ENCODE measurements around the gene USP13.

USP13 gene

DNA sequence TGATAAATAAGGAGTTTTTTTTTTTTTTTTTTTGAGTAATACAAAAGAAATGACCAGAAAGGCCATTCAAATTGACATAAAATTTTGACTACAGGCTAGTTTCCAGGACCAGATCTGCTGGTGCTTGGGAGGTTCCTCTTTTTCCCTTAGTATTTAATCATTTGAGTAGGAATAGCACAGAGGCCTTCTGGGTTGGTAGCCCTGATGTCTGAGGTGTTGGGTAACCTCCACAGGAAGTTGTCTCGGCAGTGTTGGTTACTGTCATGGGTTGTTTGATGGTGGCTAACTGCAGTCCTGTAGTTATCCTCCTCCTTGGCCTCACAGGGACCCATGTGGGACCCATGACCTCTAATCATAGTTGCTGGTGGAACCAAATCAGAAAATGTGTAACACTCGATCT is 91.1 kb downstream of the USP13 start:
- Histone ChIP-seq H3K9ac (ENCODE audit: low read length) (no peak overlapping the region), H3K27me3 (ENCODE audit: control insufficient read depth in 1 of 2, insufficient read depth in 2 of 2, low read length in 2 of 2) (no peaks in the 10 kb centered on the region), H3K4me1 (ENCODE audit: insufficient read depth, low read length) (no peaks in the 10 kb centered on the region), H3K36me3 (ENCODE audit: insufficient read depth, low read length) (peaks cover 16% of the 10 kb centered on the region), H3K9me3 (ENCODE audit: low read length) (no peaks in the 10 kb centered on the region), H3K4me3 (ENCODE audit: low read depth in 1 of 2, low read length in 2 of 2) (no peak overlapping the region), H3K27ac (ENCODE audit: low read depth, low read length) (no peak overlapping the region)

DNA sequence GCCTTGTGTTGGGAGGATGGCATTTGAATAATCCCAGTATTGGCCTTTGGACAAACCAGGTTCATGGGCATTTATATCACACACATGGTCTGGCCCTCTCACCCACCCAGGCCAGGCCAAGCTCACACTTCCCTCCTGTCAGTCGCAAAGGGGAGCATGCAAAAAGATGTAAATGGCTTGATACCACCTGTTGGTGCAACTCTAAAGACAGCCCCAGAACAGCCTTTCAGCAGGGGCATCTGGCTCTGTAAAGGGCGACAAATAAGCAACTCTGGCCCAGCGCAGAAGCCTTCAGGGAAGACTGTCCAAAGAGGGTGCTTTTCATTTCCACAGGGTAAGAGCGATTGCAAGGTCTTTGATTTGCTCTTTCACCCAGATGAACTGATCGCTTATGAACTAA is 91.8 kb downstream of the USP13 start:
- H3K27ac ChIP-seq (ENCODE audit: low read depth, low read length) = no peak overlapping the region
- H3K4me1 ChIP-seq (ENCODE audit: insufficient read depth, low read length) = no peaks in the 10 kb centered on the region
- no peaks in the 10 kb centered on the region for H3K9me3 ChIP-seq (ENCODE audit: low read length)
- no peak overlapping the region for H3K4me3 ChIP-seq (ENCODE audit: low read depth in 1 of 2, low read length in 2 of 2)
- H3K27me3 ChIP-seq (ENCODE audit: control insufficient read depth in 1 of 2, insufficient read depth in 2 of 2, low read length in 2 of 2) = no peaks in the 10 kb centered on the region
- peaks cover 16% of the 10 kb centered on the region for H3K36me3 ChIP-seq (ENCODE audit: insufficient read depth, low read length)
- no peak overlapping the region for H3K9ac ChIP-seq (ENCODE audit: low read length)

DNA sequence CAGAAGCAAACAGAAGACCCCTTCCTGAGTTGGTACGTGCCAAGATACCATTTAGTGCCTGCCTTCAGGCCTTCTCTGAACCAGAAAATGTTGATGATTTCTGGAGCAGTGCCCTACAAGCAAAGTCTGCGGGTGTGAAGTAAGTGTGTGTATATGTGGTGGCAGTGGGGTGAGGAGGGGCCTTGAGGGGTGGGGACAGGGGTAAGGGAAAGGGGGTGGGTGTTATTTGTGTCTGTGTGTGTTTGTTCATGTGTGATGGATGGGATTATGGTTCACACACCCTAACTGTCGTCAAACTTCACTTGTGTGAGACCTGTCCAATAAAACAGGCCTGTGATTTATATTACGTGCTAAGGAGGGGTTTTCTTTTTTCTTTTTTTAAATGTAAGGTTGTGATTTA is 92.2 kb downstream of the USP13 start:
- Histone ChIP-seq H3K4me1 (ENCODE audit: insufficient read depth, low read length) (no peaks in the 10 kb centered on the region), H3K4me3 (ENCODE audit: low read depth in 1 of 2, low read length in 2 of 2) (no peak overlapping the region), H3K9ac (ENCODE audit: low read length) (no peak overlapping the region), H3K27me3 (ENCODE audit: control insufficient read depth in 1 of 2, insufficient read depth in 2 of 2, low read length in 2 of 2) (no peaks in the 10 kb centered on the region), H3K27ac (ENCODE audit: low read depth, low read length) (no peak overlapping the region), H3K9me3 (ENCODE audit: low read length) (no peaks in the 10 kb centered on the region), H3K36me3 (ENCODE audit: insufficient read depth, low read length) (peaks cover 16% of the 10 kb centered on the region)

DNA sequence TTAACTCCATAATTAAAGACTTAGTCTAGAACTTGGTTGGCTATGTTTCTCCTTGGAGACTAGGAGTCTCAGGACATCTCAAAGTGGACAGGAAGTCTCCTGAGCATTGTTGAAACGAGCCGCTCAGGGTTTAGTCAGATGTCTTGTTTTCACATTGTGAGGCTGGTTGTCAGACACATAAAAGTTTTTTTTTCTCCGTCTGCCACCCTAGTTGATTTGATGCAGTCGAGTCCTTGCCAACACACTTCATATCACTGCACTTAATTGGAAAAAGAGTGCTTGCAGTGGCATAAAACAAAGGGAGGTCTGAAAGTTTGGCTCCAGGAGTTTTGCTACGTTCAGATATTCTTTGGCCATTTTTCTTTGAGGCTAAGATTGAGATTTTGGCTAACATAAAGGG is 92.9 kb downstream of the USP13 start:
- no peak overlapping the region for H3K4me3 ChIP-seq (ENCODE audit: low read depth in 1 of 2, low read length in 2 of 2)
- H3K27me3 ChIP-seq (ENCODE audit: control insufficient read depth in 1 of 2, insufficient read depth in 2 of 2, low read length in 2 of 2) = no peaks in the 10 kb centered on the region
- H3K4me1 ChIP-seq (ENCODE audit: insufficient read depth, low read length) = no peaks in the 10 kb centered on the region
- H3K9me3 ChIP-seq (ENCODE audit: low read length) = no peaks in the 10 kb centered on the region
- no peak overlapping the region for H3K9ac ChIP-seq (ENCODE audit: low read length)
- no peak overlapping the region for H3K27ac ChIP-seq (ENCODE audit: low read depth, low read length)
- peaks cover 16% of the 10 kb centered on the region for H3K36me3 ChIP-seq (ENCODE audit: insufficient read depth, low read length)

DNA sequence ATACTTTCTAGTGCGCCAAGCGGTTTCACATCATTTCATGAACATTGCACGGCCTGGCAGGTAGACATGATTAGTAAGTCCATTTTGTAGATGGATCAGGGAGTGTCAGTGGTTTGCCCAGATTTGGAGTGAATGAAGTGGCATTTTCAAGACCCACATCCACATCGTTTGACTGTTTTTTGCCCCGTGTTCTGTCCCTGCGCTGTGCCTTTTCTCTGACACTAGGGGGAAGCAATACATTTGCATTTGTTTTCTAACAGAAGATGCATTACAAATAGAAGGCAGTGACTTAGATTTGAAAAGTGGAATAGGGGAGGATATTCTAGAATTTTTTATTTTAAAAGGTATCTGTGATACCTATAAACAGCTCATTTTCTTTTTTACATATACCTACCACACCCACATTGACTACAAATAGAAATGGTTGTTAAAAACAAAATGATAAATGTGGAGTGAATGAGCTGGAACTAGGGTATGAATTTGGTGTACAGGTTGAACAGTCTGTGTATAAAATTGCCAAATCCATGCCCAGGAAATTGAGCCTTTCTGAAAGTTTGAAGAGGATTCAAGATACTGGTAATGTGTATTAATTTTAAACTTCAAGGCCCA is 98.0 kb downstream of the USP13 start:
- no peak overlapping the region for H3K9ac ChIP-seq (ENCODE audit: low read length)
- no peaks in the 10 kb centered on the region for H3K9me3 ChIP-seq (ENCODE audit: low read length)
- H3K4me3 ChIP-seq (ENCODE audit: low read depth in 1 of 2, low read length in 2 of 2) = no peak overlapping the region
- H3K4me1 ChIP-seq (ENCODE audit: insufficient read depth, low read length) = no peaks in the 10 kb centered on the region
- H3K27me3 ChIP-seq (ENCODE audit: control insufficient read depth in 1 of 2, insufficient read depth in 2 of 2, low read length in 2 of 2) = no peaks in the 10 kb centered on the region
- no peak overlapping the region for H3K27ac ChIP-seq (ENCODE audit: low read depth, low read length)
- H3K36me3 ChIP-seq (ENCODE audit: insufficient read depth, low read length) = no peaks in the 10 kb centered on the region

DNA sequence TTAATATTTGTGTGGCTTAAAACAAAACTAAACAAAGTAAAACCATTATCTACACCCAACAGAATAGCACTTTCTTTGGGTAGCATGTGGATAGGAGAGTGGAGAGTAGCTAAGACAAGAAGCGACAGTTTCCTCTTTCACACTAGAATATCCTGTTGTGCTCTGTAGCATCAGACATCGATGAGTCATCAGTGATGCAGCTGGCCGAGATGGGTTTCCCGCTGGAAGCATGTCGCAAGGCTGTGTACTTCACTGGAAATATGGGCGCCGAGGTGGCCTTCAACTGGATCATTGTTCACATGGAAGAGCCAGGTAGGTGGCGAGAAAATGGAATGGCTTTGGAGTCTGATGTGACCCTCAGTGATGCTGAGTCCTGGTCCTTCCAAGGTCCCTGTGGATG is 108.1 kb downstream of the USP13 start:
- H3K27me3 ChIP-seq (ENCODE audit: control insufficient read depth in 1 of 2, insufficient read depth in 2 of 2, low read length in 2 of 2) = no peaks in the 10 kb centered on the region
- no peak overlapping the region for H3K27ac ChIP-seq (ENCODE audit: low read depth, low read length)
- peaks cover 4% of the 10 kb centered on the region for H3K36me3 ChIP-seq (ENCODE audit: insufficient read depth, low read length)
- no peaks in the 10 kb centered on the region for H3K9me3 ChIP-seq (ENCODE audit: low read length)
- no peaks in the 10 kb centered on the region for H3K4me1 ChIP-seq (ENCODE audit: insufficient read depth, low read length)
- no peak overlapping the region for H3K9ac ChIP-seq (ENCODE audit: low read length)
- H3K4me3 ChIP-seq (ENCODE audit: low read depth in 1 of 2, low read length in 2 of 2) = no peak overlapping the region

DNA sequence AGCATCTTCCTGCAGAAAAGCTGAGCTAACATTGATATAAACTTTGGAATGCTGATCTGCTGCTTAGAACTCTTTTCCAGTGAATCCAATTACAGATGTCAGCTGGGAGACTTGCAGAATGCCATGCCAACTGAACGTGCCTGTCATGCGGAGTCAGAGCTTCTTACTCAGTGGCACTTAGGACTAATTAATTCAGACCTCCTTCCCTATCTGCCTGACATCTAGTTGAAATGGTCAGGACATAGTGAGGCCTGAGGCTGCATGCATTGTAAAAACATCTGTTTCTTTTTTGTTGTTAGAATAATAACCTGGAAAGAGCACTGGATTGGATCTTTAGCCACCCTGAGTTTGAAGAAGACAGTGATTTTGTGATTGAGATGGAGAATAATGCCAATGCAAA is 112.6 kb downstream of the USP13 start:
- Histone ChIP-seq H3K9me3 (ENCODE audit: low read length) (no peaks in the 10 kb centered on the region), H3K9ac (ENCODE audit: low read length) (no peak overlapping the region), H3K36me3 (ENCODE audit: insufficient read depth, low read length) (peaks cover 15% of the 10 kb centered on the region), H3K4me1 (ENCODE audit: insufficient read depth, low read length) (no peaks in the 10 kb centered on the region), H3K27me3 (ENCODE audit: control insufficient read depth in 1 of 2, insufficient read depth in 2 of 2, low read length in 2 of 2) (no peaks in the 10 kb centered on the region), H3K27ac (ENCODE audit: low read depth, low read length) (no peak overlapping the region), H3K4me3 (ENCODE audit: low read depth in 1 of 2, low read length in 2 of 2) (no peak overlapping the region)

DNA sequence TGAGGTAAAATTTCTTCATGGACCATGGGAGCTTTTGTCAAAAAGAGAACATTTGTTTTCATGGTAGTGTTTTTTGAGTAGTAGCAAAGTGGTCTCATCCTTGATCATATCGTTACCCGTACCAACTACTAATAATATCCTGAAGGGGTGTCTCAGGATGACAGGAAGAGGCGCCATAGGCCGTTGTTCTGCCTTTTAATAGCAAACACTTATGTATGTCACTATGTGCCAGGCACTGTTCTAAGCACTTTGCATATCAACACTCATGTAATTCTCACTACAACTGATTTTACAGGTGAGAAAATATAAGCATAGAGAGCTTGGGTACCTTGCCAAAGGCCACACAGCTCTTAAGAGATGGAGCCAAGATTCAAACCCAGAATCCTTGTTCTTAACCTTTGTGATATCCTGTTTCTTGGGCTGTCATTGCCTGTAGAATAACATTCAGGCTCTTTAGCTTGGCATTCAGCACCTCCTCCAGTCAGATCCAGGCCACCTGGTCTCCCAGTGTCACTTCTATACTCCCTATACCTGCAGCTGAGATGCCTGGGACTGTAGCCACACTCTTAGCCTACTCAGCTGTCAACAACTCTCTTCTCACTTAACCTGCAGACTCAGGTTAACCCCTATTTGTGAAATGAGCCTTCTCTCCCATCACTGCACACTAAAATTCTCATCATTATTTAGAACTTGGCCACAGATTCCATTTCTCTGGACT is 113.7 kb downstream of the USP13 start:
- H3K27me3 ChIP-seq (ENCODE audit: control insufficient read depth in 1 of 2, insufficient read depth in 2 of 2, low read length in 2 of 2) = no peaks in the 10 kb centered on the region
- no peak overlapping the region for H3K4me3 ChIP-seq (ENCODE audit: low read depth in 1 of 2, low read length in 2 of 2)
- no peaks in the 10 kb centered on the region for H3K9me3 ChIP-seq (ENCODE audit: low read length)
- no peak overlapping the region for H3K9ac ChIP-seq (ENCODE audit: low read length)
- no peak overlapping the region for H3K27ac ChIP-seq (ENCODE audit: low read depth, low read length)
- peaks cover 15% of the 10 kb centered on the region for H3K36me3 ChIP-seq (ENCODE audit: insufficient read depth, low read length)
- no peaks in the 10 kb centered on the region for H3K4me1 ChIP-seq (ENCODE audit: insufficient read depth, low read length)

DNA sequence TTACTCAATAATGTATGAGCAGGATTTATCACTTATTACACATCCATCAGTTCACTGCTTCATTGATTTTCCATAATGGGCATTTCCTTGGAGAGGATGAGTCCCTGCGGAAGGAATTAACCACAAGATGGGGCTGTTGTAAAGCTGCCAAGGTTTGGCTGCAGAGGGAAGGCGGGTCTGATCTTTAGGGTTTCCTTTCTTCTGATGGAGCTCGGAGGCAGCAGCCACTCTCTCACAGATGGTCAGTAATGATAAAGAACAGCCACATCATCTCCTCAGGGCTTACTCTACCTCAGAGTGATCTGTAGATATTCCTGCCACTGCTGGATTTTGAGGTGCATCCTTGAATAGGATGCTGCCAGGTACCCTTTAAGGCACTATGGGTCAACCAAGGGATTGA is 115.2 kb downstream of the USP13 start:
- H3K36me3 ChIP-seq (ENCODE audit: insufficient read depth, low read length) = peaks cover 13% of the 10 kb centered on the region
- H3K9me3 ChIP-seq (ENCODE audit: low read length) = no peaks in the 10 kb centered on the region
- H3K4me1 ChIP-seq (ENCODE audit: insufficient read depth, low read length) = no peaks in the 10 kb centered on the region
- no peak overlapping the region for H3K9ac ChIP-seq (ENCODE audit: low read length)
- no peak overlapping the region for H3K4me3 ChIP-seq (ENCODE audit: low read depth in 1 of 2, low read length in 2 of 2)
- no peak overlapping the region for H3K27ac ChIP-seq (ENCODE audit: low read depth, low read length)
- no peaks in the 10 kb centered on the region for H3K27me3 ChIP-seq (ENCODE audit: control insufficient read depth in 1 of 2, insufficient read depth in 2 of 2, low read length in 2 of 2)

DNA sequence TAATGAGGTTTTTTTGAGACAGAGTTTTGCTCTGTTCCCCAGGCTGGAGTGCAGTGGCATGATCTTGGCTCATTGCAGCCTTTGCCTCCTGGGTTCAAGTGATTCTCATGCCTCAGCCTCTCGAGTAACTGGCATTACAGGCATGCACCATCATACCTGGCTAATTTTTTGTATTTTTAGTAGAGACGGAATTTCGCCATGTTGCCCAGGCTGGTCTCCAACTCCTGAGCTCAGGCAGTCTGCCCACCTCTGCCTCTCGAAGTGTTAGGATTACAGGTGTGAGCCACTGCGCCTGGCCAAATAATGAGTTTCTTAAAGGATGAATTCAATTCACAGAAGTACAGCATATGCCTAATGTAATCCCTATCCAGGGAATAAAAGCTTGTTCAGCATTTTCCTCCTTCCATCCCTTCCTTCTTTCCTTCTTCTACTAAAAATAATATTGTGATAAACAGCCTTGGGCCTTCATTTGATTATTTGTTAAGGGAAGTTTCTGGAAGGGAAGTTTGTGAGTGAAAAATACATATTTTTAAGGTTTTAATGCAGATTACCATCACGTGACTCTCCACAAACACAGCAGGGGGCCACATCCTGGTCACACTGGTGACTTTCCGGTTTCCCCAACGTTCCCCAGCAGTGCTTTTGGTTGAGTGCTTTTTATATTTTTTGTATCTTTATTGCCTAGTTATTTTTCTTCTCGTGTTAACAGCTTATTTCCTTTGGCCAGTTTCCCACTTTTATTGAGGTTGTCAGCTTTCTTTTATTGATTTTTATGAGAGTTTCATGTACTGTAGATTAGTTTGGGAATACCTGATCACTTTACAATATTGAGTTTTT is 116.8 kb downstream of the USP13 start:
- no peak overlapping the region for H3K27ac ChIP-seq (ENCODE audit: low read depth, low read length)
- no peaks in the 10 kb centered on the region for H3K9me3 ChIP-seq (ENCODE audit: low read length)
- peaks cover 15% of the 10 kb centered on the region for H3K36me3 ChIP-seq (ENCODE audit: insufficient read depth, low read length)

DNA sequence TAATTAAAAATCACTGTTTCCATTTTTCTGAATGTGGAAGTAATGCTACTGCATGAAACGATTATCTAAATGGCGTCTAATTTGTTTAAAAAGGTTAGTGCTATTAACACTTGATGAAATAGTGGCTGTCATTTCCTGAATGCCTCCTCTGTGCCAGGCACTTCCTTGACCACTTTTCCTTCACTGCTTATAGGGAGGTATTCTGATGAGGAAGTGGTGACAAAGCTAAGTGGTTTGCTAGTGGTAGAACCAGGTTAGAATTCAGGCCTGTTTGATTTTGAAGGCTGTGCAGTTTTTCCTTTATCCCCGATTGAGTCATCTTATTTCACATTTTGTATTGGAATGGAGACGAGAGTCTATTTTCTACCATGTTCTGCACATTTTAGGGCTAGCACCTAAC is 119.0 kb downstream of the USP13 start:
- H3K27ac ChIP-seq (ENCODE audit: low read depth, low read length) = no peak overlapping the region
- H3K36me3 ChIP-seq (ENCODE audit: insufficient read depth, low read length) = peaks cover 7% of the 10 kb centered on the region
- no peaks in the 10 kb centered on the region for H3K4me1 ChIP-seq (ENCODE audit: insufficient read depth, low read length)
- no peaks in the 10 kb centered on the region for H3K9me3 ChIP-seq (ENCODE audit: low read length)
- H3K9ac ChIP-seq (ENCODE audit: low read length) = no peak overlapping the region
- no peak overlapping the region for H3K4me3 ChIP-seq (ENCODE audit: low read depth in 1 of 2, low read length in 2 of 2)
- H3K27me3 ChIP-seq (ENCODE audit: control insufficient read depth in 1 of 2, insufficient read depth in 2 of 2, low read length in 2 of 2) = no peaks in the 10 kb centered on the region

More for the DNA sequence above, 116.8 kb downstream of the USP13 start:
- no peak overlapping the region for H3K4me3 ChIP-seq (ENCODE audit: low read depth in 1 of 2, low read length in 2 of 2)
- H3K4me1 ChIP-seq (ENCODE audit: insufficient read depth, low read length) = no peaks in the 10 kb centered on the region
- no peak overlapping the region for H3K9ac ChIP-seq (ENCODE audit: low read length)
- H3K27me3 ChIP-seq (ENCODE audit: control insufficient read depth in 1 of 2, insufficient read depth in 2 of 2, low read length in 2 of 2) = no peaks in the 10 kb centered on the region
